OCI-LY3 (cell line): ENCODE measurements around the gene NSFL1C.

ENCODE experiments used
- EZH2phosphoT487 ChIP-seq: fragments of 200-600 bp; shearing (Covaris generic); IDR thresholded peaks from 2 replicates; pipeline ENCODE4 v1.6.1; 2018; ENCODE audit warnings: antibody characterized with exemption, mixed run types, low read depth
- TF ChIP-seq, protein P1 (sequence below): fragments of 200-600, 300-600 bp; sonication (generic); IDR thresholded peaks from 2 replicates; pipeline ENCODE4 v1.5.1; 2014; ENCODE audit warnings: antibody characterized with exemption, low read length, low read depth

DNA sequence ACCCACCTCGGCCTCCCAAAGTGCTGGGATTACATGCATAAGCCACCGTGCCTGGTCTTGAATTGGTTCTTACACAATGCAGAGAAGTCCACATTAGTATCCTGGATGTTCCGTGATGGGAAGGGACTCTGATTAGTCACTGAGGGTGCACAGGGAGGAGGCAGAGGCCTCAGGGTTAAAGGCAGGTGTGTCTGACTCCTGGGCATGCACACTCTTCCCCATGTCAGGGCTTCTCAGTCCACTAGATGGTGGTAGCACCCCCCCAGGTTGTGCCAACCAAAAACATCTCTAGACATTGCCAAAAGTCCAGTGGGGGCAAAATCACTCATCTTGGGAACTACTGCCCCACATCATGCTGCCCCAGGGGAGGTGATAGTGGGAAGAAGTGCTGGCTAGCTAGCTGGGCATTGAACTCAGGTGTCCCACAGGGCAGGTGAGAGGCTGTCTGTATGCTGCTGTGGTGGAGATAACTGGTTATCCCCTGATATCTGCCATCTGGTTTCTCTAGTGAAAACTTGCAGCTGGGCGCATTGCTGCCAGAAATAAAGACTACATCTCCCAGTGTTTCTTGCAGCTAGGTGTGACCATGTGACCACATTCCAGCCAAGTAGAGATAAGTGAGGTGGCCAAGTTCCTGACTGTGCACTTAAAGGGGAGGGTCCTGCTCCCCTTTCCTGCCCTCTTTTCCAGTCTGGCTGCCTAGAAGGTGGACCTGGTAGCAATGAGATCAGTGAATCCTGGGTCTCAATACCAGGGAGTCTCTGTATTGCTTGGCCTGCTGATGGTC lies 8.4 kb upstream of the NSFL1C start:
- TF ChIP-seq, protein P1, sequence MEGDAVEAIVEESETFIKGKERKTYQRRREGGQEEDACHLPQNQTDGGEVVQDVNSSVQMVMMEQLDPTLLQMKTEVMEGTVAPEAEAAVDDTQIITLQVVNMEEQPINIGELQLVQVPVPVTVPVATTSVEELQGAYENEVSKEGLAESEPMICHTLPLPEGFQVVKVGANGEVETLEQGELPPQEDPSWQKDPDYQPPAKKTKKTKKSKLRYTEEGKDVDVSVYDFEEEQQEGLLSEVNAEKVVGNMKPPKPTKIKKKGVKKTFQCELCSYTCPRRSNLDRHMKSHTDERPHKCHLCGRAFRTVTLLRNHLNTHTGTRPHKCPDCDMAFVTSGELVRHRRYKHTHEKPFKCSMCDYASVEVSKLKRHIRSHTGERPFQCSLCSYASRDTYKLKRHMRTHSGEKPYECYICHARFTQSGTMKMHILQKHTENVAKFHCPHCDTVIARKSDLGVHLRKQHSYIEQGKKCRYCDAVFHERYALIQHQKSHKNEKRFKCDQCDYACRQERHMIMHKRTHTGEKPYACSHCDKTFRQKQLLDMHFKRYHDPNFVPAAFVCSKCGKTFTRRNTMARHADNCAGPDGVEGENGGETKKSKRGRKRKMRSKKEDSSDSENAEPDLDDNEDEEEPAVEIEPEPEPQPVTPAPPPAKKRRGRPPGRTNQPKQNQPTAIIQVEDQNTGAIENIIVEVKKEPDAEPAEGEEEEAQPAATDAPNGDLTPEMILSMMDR: peak; percentile 83
- TF ChIP-seq EZH2phosphoT487: no peak
